Measurements from ENCODE around the gene PTBP3. TPM values are rescaled to one million over a fixed set of nuclear protein-coding genes. Genes with fewer than 3 reads are reported as not detected.

Gene PTBP3
- total RNA-seq, 2 donors from 2014 or later: 83.3 to 94.8 TPM

DNA sequence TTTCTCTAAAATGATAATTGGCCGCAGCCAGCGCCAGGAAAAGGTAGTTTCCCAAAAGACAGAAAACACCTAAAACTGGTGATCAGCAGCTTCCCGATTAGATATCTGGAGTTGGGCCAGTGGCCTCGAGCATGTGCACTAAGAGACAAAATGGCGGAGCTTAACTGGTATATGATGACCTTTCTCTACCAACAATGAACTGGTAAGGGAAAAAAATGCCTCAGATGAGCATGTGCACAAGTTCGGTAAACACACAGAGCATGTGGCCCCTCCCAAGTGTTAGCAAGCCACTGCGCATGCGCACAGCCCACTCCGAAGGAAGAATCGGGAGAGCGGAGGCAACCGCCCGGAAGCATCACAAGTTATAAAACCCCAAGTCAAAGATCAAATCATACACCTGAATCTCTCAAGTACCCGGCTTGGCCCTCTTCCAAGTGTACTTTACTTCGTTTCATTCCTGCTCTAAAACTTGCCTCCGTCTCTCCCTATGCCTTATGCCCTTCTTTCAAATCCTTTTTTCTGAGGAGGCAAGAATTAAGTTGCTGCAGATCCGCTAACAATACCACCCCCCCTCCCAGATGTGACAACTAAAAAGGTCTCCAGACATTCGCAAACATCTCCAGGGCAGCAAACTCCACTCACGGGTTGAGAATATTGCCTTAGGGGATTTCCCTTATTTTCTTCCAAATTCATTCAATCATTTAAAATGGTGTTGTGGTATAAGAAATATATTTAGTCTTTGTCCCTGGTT, 15.0 kb upstream of the PTBP3 start:
- H3K4me3 ChIP-seq (ENCODE audit: low read length): peak overlapping the region; percentile 69
- no peaks in the 10 kb centered on the region for H3K9me3 ChIP-seq (ENCODE audit: control insufficient read depth, low read length)
- TF ChIP-seq, protein P1, sequence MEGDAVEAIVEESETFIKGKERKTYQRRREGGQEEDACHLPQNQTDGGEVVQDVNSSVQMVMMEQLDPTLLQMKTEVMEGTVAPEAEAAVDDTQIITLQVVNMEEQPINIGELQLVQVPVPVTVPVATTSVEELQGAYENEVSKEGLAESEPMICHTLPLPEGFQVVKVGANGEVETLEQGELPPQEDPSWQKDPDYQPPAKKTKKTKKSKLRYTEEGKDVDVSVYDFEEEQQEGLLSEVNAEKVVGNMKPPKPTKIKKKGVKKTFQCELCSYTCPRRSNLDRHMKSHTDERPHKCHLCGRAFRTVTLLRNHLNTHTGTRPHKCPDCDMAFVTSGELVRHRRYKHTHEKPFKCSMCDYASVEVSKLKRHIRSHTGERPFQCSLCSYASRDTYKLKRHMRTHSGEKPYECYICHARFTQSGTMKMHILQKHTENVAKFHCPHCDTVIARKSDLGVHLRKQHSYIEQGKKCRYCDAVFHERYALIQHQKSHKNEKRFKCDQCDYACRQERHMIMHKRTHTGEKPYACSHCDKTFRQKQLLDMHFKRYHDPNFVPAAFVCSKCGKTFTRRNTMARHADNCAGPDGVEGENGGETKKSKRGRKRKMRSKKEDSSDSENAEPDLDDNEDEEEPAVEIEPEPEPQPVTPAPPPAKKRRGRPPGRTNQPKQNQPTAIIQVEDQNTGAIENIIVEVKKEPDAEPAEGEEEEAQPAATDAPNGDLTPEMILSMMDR (conservative IDR thresholded peaks at IDR 0.05): no peak
- H3K4me1 Mint-ChIP-seq: peaks cover 17% of the 10 kb centered on the region
- H3K27ac Mint-ChIP-seq: peak overlapping the region; percentile 32
- peak; percentile 76 for DNase-seq
- no peaks in the 10 kb centered on the region for H3K27me3 Mint-ChIP-seq (ENCODE audit: insufficient read depth)
- 72 to 93% methylated on average over 13 to 18 of the region's 19 CpGs for WGBS, 2 experiments (ENCODE audit: insufficient coverage in 1 of 2, insufficient read length in 1 of 2)
- no peaks in the 10 kb centered on the region for H3K9me3 Mint-ChIP-seq
- no peaks in the 10 kb centered on the region for H3K36me3 ChIP-seq (ENCODE audit: control insufficient read depth, insufficient read depth, low read length)
- H3K27me3 ChIP-seq (ENCODE audit: control insufficient read depth, insufficient read depth, low read length, poor library complexity, severe bottlenecking): no peaks in the 10 kb centered on the region
- no peaks in the 10 kb centered on the region for H3K4me1 ChIP-seq (ENCODE audit: control insufficient read depth, insufficient read depth, low read length)
- H3K27ac ChIP-seq (ENCODE audit: low read depth, low read length): no peak overlapping the region
- H3K4me3 Mint-ChIP-seq: peak overlapping the region; percentile 58
- H3K36me3 Mint-ChIP-seq (ENCODE audit: low read depth): no peaks in the 10 kb centered on the region
- no peak overlapping the region for H3K9ac ChIP-seq (ENCODE audit: extremely low read depth, low read length, poor library complexity, severe bottlenecking)

- Mint-ChIP-seq H3K27ac (peak overlapping the region; percentile 40), H3K27me3 (ENCODE audit: insufficient read depth) (no peaks in the 10 kb centered on the region), H3K4me3 (no peak overlapping the region), H3K36me3 (ENCODE audit: low read depth) (no peaks in the 10 kb centered on the region), H3K9me3 (peaks cover 2% of the 10 kb centered on the region), H3K4me1 (peaks cover 5% of the 10 kb centered on the region)
- Histone ChIP-seq H3K27ac (ENCODE audit: low read depth, low read length) (no peak overlapping the region), H3K9ac (ENCODE audit: extremely low read depth, low read length, poor library complexity, severe bottlenecking) (no peak overlapping the region), H3K27me3 (ENCODE audit: control insufficient read depth, insufficient read depth, low read length, poor library complexity, severe bottlenecking) (no peaks in the 10 kb centered on the region), H3K4me1 (ENCODE audit: control insufficient read depth, insufficient read depth, low read length) (no peaks in the 10 kb centered on the region), H3K9me3 (ENCODE audit: control insufficient read depth, low read length) (no peaks in the 10 kb centered on the region), H3K36me3 (ENCODE audit: control insufficient read depth, insufficient read depth, low read length) (no peaks in the 10 kb centered on the region), H3K4me3 (ENCODE audit: low read length) (no peak overlapping the region)
- TF ChIP-seq, protein P1 (conservative IDR thresholded peaks at IDR 0.05): no peak
- peak; percentile 76 for DNase-seq
These were observed 8.3 kb upstream of the PTBP3 start for GRCh38 chr9:112341730-112342129.

- TF ChIP-seq, protein P1 (conservative IDR thresholded peaks at IDR 0.05): no peak
- Mint-ChIP-seq H3K27ac (no peak overlapping the region), H3K4me1 (peaks cover 7% of the 10 kb centered on the region), H3K27me3 (ENCODE audit: insufficient read depth) (no peaks in the 10 kb centered on the region), H3K36me3 (ENCODE audit: low read depth) (no peaks in the 10 kb centered on the region), H3K4me3 (no peak overlapping the region), H3K9me3 (peaks cover 2% of the 10 kb centered on the region)
- Histone ChIP-seq H3K27me3 (ENCODE audit: control insufficient read depth, insufficient read depth, low read length, poor library complexity, severe bottlenecking) (no peaks in the 10 kb centered on the region), H3K4me1 (ENCODE audit: control insufficient read depth, insufficient read depth, low read length) (no peaks in the 10 kb centered on the region), H3K27ac (ENCODE audit: low read depth, low read length) (no peak overlapping the region), H3K36me3 (ENCODE audit: control insufficient read depth, insufficient read depth, low read length) (no peaks in the 10 kb centered on the region), H3K9ac (ENCODE audit: extremely low read depth, low read length, poor library complexity, severe bottlenecking) (no peak overlapping the region), H3K4me3 (ENCODE audit: low read length) (no peak overlapping the region), H3K9me3 (ENCODE audit: control insufficient read depth, low read length) (no peaks in the 10 kb centered on the region)
- 96 to 100% methylated on average over 3 of the region's 3 CpGs for WGBS, 2 experiments (ENCODE audit: insufficient coverage in 1 of 2, insufficient read length in 1 of 2)
- no peak for DNase-seq
These were observed 6.5 kb upstream of the PTBP3 start for GRCh38 chr9:112339886-112340285.
